Putamen (tissue), 1 donor: Measurements from ENCODE around the gene USP17L12.
"Not testable (repeated sequence)": the region's sequence is repeated elsewhere in the genome, so short reads cannot be mapped to it uniquely, and the experiment has no call there.

ENCODE experiments used
- DNase-seq: peaks from one replicate; pipeline ENCODE4 v3.0.0-alpha.2; 2016; ENCODE audit warnings: low spot score

Gene USP17L12, protein sequence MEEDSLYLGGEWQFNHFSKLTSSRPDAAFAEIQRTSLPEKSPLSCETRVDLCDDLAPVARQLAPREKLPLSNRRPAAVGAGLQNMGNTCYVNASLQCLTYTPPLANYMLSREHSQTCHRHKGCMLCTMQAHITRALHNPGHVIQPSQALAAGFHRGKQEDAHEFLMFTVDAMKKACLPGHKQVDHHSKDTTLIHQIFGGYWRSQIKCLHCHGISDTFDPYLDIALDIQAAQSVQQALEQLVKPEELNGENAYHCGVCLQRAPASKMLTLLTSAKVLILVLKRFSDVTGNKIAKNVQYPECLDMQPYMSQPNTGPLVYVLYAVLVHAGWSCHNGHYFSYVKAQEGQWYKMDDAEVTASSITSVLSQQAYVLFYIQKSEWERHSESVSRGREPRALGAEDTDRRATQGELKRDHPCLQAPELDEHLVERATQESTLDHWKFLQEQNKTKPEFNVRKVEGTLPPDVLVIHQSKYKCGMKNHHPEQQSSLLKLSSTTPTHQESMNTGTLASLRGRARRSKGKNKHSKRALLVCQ

DNA sequence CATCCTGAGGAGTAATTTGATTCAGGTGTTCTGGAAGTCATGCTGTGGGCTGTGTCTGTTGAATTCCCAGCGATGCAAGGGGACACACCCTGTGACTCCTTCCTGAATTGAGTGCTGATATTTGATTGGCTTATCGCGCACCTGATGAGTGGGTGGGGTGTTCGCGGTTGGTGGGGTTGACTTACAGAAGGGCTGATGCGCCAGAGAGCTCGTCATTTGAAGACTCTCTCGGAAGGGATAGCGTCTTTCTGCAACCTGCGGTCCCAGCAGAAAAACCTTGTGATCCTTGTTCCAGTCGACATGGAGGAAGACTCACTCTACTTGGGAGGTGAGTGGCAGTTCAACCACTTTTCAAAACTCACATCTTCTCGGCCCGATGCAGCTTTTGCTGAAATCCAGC, at the start of gene USP17L12:
Gene USP17L12 (plus strand): TSS at position 301 of the 400 bp plus-strand sequence. CDS start 0 bp downstream, at position 301.
- not testable (repeated sequence) for DNase-seq

DNA sequence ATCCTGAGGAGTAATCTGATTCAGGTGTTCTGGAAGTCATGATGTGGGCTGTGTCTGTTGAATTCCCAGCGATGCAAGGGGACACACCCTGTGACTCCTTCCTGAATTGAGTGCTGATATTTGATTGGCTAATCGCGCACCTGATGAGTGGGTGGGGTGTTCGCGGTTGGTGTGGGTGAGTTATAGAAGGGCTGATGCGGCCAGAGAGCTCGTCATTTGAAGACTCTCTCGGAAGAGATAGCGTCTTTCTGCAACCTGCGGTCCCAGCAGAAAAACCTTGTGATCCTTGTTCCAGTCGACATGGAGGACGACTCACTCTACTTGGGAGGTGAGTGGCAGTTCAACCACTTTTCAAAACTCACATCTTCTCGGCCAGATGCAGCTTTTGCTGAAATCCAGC, 9.6 kb upstream of the USP17L12 start, which contains the start of gene USP17L10:
Gene USP17L10 (plus strand): TSS at position 301 of the 400 bp plus-strand sequence. CDS start 0 bp downstream, at position 301.
- not testable (repeated sequence) for DNase-seq

DNA sequence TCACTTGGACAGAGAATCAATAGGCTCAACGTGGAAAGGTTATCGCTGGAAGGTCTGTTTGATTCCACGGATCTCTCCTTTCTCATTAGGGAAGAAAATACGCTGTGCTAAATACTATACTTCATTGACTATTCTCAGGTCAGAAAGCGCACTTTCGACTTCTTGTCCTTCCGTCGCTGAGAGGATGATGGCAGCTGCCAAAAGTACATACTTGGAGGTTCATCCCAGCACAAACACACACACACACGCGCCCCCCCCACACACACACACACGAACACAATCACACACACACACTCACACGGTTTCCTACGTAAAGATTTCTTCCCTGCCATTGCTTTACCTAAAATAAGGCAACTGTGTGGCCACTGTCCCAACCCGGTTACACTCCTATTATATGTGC, 5.3 kb upstream of the USP17L12 start:
- not testable (repeated sequence) for DNase-seq

DNA sequence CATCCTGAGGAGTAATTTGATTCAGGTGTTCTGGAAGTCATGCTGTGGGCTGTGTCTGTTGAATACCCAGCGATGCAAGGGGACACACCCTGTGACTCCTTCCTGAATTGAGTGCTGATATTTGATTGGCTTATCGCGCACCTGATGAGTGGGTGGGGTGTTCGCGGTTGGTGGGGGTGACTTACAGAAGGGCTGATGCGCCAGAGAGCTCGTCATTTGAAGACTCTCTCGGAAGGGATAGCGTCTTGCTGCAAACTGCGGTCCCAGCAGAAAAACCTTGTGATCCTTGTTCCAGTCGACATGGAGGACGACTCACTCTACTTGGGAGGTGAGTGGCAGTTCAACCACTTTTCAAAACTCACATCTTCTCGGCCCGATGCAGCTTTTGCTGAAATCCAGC, 4.8 kb upstream of the USP17L12 start, which contains the start of gene USP17L11:
Gene USP17L11 (plus strand): TSS at position 301 of the 400 bp plus-strand sequence. CDS start 0 bp downstream, at position 301.
- not testable (repeated sequence) for DNase-seq

DNA sequence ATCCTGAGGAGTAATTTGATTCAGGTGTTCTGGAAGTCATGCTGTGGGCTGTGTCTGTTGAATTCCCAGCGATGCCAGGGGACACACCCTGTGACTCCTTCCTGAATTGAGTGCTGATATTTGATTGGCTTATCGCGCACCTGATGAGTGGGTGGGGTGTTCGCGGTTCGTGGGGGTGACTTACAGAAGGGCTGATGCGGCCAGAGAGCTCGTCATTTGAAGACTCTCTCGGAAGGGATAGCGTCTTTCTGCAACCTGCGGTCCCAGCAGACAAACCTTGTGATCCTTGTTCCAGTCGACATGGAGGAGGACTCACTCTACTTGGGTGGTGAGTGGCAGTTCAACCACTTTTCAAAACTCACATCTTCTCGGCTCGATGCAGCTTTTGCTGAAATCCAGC, 4.6 kb downstream of the USP17L12 start, which contains the start of gene USP17L13:
Gene USP17L13 (plus strand): TSS at position 301 of the 400 bp plus-strand sequence. CDS start 0 bp downstream, at position 301.
- not testable (repeated sequence) for DNase-seq

DNA sequence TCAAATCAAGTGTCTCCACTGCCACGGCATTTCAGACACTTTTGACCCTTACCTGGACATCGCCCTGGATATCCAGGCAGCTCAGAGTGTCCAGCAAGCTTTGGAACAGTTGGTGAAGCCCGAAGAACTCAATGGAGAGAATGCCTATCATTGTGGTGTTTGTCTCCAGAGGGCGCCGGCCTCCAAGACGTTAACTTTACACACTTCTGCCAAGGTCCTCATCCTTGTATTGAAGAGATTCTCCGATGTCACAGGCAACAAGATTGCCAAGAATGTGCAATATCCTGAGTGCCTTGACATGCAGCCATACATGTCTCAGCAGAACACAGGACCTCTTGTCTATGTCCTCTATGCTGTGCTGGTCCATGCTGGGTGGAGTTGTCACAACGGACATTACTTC, 10.3 kb downstream of the USP17L12 start:
- DNase-seq: not testable (repeated sequence)

DNA sequence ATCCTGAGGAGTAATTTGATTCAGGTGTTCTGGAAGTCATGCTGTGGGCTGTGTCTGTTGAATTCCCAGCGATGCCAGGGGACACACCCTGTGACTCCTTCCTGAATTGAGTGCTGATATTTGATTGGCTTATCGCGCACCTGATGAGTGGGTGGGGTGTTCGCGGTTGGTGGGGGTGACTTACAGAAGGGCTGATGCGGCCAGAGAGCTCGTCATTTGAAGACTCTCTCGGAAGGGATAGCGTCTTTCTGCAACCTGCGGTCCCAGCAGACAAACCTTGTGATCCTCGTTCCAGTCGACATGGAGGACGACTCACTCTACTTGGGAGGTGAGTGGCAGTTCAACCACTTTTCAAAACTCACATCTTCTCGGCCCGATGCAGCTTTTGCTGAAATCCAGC, 14.1 kb downstream of the USP17L12 start, which contains the start of gene USP17L15:
Gene USP17L15 (plus strand): TSS at position 301 of the 400 bp plus-strand sequence. CDS start 0 bp downstream, at position 301.
- not testable (repeated sequence) for DNase-seq

DNA sequence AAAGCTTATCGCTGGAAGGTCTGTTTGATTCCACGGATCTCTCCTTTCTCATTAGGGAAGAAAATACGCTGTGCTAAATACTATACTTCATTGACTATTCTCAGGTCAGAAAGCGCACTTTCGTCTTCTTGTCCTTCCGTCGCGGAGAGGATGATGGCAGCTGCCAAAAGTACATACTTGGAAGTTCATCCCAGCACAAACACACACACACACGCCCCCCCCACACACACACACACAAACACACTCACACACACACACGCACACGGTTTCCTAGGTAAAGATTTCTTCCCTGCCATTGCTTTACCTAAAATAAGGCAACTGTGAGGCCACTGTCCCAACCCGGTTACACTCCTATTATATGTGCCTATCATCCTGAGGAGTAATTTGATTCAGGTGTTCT, 18.5 kb downstream of the USP17L12 start:
- DNase-seq: not testable (repeated sequence)

DNA sequence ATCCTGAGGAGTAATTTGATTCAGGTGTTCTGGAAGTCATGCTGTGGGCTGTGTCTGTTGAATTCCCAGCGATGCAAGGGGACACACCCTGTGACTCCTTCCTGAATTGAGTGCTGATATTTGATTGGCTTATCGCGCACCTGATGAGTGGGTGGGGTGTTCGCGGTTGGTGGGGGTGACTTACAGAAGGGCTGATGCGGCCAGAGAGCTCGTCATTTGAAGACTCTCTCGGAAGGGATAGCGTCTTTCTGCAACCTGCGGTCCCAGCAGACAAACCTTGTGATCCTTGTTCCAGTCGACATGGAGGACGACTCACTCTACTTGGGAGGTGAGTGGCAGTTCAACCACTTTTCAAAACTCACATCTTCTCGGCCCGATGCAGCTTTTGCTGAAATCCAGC, 23.6 kb downstream of the USP17L12 start, which contains the start of gene USP17L17:
Gene USP17L17 (plus strand): TSS at position 301 of the 400 bp plus-strand sequence. CDS start 0 bp downstream, at position 301.
- DNase-seq: not testable (repeated sequence)

DNA sequence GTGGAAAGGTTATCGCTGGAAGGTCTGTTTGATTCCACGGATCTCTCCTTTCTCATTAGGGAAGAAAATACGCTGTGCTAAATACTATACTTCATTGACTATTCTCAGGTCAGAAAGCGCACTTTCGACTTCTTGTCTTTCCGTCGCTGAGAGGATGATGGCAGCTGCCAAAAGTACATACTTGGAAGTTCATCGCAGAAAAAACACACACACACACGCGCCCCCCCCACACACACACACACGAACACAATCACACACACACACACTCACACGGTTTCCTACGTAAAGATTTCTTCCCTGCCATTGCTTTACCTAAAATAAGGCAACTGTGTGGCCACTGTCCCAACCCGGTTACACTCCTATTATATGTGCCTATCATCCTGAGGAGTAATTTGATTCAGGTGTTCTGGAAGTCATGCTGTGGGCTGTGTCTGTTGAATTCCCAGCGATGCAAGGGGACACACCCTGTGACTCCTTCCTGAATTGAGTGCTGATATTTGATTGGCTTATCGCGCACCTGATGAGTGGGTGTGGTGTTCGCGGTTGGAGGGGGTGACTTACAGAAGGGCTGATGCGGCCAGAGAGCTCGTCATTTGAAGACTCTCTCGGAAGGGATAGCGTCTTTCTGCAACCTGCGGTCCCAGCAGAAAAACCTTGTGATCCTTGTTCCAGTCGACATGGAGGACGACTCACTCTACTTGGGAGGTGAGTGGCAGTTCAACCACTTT, 28.2 kb downstream of the USP17L12 start, which contains the start of gene USP17L18:
Gene USP17L18 (plus strand): TSS at position 678 of the 728 bp plus-strand sequence. CDS start 0 bp downstream, at position 678.
- DNase-seq: peak; percentile 0

DNA sequence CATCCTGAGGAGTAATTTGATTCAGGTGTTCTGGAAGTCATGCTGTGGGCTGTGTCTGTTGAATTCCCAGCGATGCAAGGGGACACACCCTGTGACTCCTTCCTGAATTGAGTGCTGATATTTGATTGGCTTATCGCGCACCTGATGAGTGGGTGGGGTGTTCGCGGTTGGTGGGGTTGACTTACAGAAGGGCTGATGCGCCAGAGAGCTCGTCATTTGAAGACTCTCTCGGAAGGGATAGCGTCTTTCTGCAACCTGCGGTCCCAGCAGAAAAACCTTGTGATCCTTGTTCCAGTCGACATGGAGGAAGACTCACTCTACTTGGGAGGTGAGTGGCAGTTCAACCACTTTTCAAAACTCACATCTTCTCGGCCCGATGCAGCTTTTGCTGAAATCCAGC, 33.1 kb downstream of the USP17L12 start, which contains the start of gene USP17L19:
Gene USP17L19 (plus strand): TSS at position 301 of the 400 bp plus-strand sequence. CDS start 0 bp downstream, at position 301.
- DNase-seq: not testable (repeated sequence)

DNA sequence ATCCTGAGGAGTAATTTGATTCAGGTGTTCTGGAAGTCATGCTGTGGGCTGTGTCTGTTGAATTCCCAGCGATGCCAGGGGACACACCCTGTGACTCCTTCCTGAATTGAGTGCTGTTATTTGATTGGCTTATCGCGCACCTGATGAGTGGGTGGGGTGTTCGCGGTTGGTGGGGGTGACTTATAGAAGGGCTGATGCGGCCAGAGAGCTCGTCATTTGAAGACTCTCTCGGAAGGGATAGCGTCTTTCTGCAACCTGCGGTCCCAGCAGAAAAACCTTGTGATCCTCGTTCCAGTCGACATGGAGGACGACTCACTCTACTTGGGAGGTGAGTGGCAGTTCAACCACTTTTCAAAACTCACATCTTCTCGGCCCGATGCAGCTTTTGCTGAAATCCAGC, 37.9 kb downstream of the USP17L12 start, which contains the start of gene USP17L20:
Gene USP17L20 (plus strand): TSS at position 301 of the 400 bp plus-strand sequence. CDS start 0 bp downstream, at position 301.
- DNase-seq: not testable (repeated sequence)

DNA sequence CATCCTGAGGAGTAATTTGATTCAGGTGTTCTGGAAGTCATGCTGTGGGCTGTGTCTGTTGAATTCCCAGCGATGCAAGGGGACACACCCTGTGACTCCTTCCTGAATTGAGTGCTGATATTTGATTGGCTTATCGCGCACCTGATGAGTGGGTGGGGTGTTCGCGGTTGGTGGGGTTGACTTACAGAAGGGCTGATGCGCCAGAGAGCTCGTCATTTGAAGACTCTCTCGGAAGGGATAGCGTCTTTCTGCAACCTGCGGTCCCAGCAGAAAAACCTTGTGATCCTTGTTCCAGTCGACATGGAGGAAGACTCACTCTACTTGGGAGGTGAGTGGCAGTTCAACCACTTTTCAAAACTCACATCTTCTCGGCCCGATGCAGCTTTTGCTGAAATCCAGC, 42.6 kb downstream of the USP17L12 start, which contains the start of gene USP17L21:
Gene USP17L21 (plus strand): TSS at position 301 of the 400 bp plus-strand sequence. CDS start 0 bp downstream, at position 301.
- not testable (repeated sequence) for DNase-seq

DNA sequence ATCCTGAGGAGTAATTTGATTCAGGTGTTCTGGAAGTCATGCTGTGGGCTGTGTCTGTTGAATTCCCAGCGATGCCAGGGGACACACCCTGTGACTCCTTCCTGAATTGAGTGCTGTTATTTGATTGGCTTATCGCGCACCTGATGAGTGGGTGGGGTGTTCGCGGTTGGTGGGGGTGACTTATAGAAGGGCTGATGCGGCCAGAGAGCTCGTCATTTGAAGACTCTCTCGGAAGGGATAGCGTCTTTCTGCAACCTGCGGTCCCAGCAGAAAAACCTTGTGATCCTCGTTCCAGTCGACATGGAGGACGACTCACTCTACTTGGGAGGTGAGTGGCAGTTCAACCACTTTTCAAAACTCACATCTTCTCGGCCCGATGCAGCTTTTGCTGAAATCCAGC, 47.4 kb downstream of the USP17L12 start, which contains the start of gene USP17L22:
Gene USP17L22 (plus strand): TSS at position 301 of the 400 bp plus-strand sequence. CDS start 0 bp downstream, at position 301.
- DNase-seq: not testable (repeated sequence)
